ENCODE results near the gene ZGRF1. TPM values are rescaled to one million over a fixed set of nuclear protein-coding genes. Genes with fewer than 3 reads are reported as not detected.
A peak's percentile ranks its signal among the peaks of the same experiment; 100 is the strongest.
"Not testable (repeated sequence)": the region's sequence is repeated elsewhere in the genome, so short reads cannot be mapped to it uniquely, and the experiment has no call there.

ZGRF1 gene
- total RNA-seq, 2 experiments from 2014 or later: 40.0 to 43.0 TPM

GRCh38 chr4:112532267-112532666, 104.4 kb downstream of the ZGRF1 start:
- intact Hi-C loops (cut with micrococcal nuclease): no loop called here
- H3K9me3 Mint-ChIP-seq: no peaks in the 10 kb centered on the region
- H3K27ac Mint-ChIP-seq: no peak overlapping the region
- H3K36me3 Mint-ChIP-seq (ENCODE audit: low read depth): no peaks in the 10 kb centered on the region
- no peaks in the 10 kb centered on the region for H3K4me1 Mint-ChIP-seq (ENCODE audit: low read depth)
- H3K4me3 Mint-ChIP-seq: no peak overlapping the region
- H3K27me3 Mint-ChIP-seq (ENCODE audit: low read depth): peaks cover 20% of the 10 kb centered on the region
- CTCF ChIA-PET: interaction anchor here (1.2 to 1.8 kb wide), 2 partner anchors 8 to 233 kb away, joined by 3 to 6 read pairs; no protein-coding TSS in a partner anchor
- DNase-seq: no peak

- CTCF ChIA-PET: interaction anchor here (0.6 to 1.2 kb wide), 4 partner anchors 9 to 433 kb away, joined by 3 to 5 read pairs (median 4); no protein-coding TSS in a partner anchor
- intact Hi-C loops (cut with micrococcal nuclease): no loop called here
These were observed 105.6 kb downstream of the ZGRF1 start for GRCh38 chr4:112531146-112531545.

GRCh38 chr4:112526061-112526460, 110.6 kb downstream of the ZGRF1 start:
- no peaks in the 10 kb centered on the region for H3K9me3 Mint-ChIP-seq
- peaks cover 41% of the 10 kb centered on the region for H3K27me3 Mint-ChIP-seq (ENCODE audit: low read depth)
- no peaks in the 10 kb centered on the region for H3K36me3 Mint-ChIP-seq (ENCODE audit: low read depth)
- DNase-seq: no peak
- peaks cover 19% of the 10 kb centered on the region for H3K4me1 Mint-ChIP-seq (ENCODE audit: low read depth)
- CTCF ChIA-PET: interaction anchor here (1.0 to 3.0 kb wide), 4 partner anchors 9 to 426 kb away, joined by 4 to 19 read pairs (median 10); no protein-coding TSS in a partner anchor
- H3K27ac Mint-ChIP-seq: no peak overlapping the region
- H3K4me3 Mint-ChIP-seq: no peak overlapping the region
- intact Hi-C loops (cut with micrococcal nuclease): no loop called here

More at GRCh38 chr4:112531146-112531545, 105.6 kb downstream of the ZGRF1 start:
- Mint-ChIP-seq H3K27ac (no peak overlapping the region), H3K27me3 (ENCODE audit: low read depth) (peaks cover 20% of the 10 kb centered on the region), H3K4me1 (ENCODE audit: low read depth) (no peaks in the 10 kb centered on the region), H3K9me3 (no peaks in the 10 kb centered on the region), H3K36me3 (ENCODE audit: low read depth) (no peaks in the 10 kb centered on the region), H3K4me3 (no peak overlapping the region)
- no peak for DNase-seq

GRCh38 chr4:112523764-112524505, 112.8 kb downstream of the ZGRF1 start:
- DNase-seq: peak; percentile 90
- Mint-ChIP-seq H3K36me3 (ENCODE audit: low read depth) (peaks cover 2% of the 10 kb centered on the region), H3K4me1 (ENCODE audit: low read depth) (peaks cover 31% of the 10 kb centered on the region), H3K4me3 (peak overlapping the region; percentile 75), H3K27ac (no peak overlapping the region), H3K27me3 (ENCODE audit: low read depth) (peaks cover 45% of the 10 kb centered on the region), H3K9me3 (no peaks in the 10 kb centered on the region)
- CTCF ChIA-PET: interaction anchor here (0.6 to 3.0 kb wide), 33 partner anchors 9 to 459 kb away, joined by 3 to 19 read pairs (median 4); no protein-coding TSS in a partner anchor
- intact Hi-C loops (cut with micrococcal nuclease): loop anchor here (1.0 to 5.0 kb wide), 12 partner anchors 9 to 449 kb away; partner anchors contain the start of genes AP1AR and TIFA

- H3K36me3 Mint-ChIP-seq (ENCODE audit: low read depth): peaks cover 2% of the 10 kb centered on the region
- no peaks in the 10 kb centered on the region for H3K9me3 Mint-ChIP-seq
- H3K4me1 Mint-ChIP-seq (ENCODE audit: low read depth): peaks cover 32% of the 10 kb centered on the region
- CTCF ChIA-PET: interaction anchor here (0.7 to 3.0 kb wide), 18 partner anchors 10 to 449 kb away, joined by 3 to 19 read pairs (median 4); no protein-coding TSS in a partner anchor
- intact Hi-C loops (cut with micrococcal nuclease): loop anchor here (1.0 to 5.0 kb wide), 12 partner anchors 8 to 448 kb away; partner anchors contain the start of genes AP1AR and TIFA
- H3K4me3 Mint-ChIP-seq: peak overlapping the region; percentile 75
- H3K27ac Mint-ChIP-seq: no peak overlapping the region
- peak; percentile 59 for DNase-seq
- peaks cover 52% of the 10 kb centered on the region for H3K27me3 Mint-ChIP-seq (ENCODE audit: low read depth)
These were observed 113.5 kb downstream of the ZGRF1 start for GRCh38 chr4:112523008-112523721.

GRCh38 chr4:112522431-112522830, 114.3 kb downstream of the ZGRF1 start:
- intact Hi-C loops (cut with micrococcal nuclease): loop anchor here (5.0 kb wide), 1 partner anchor 240 kb away; no protein-coding TSS in a partner anchor
- not testable (repeated sequence) for H3K36me3 Mint-ChIP-seq (ENCODE audit: low read depth); H3K27ac Mint-ChIP-seq; H3K9me3 Mint-ChIP-seq
- Mint-ChIP-seq H3K4me1 (ENCODE audit: low read depth) (peaks cover 39% of the 10 kb centered on the region), H3K4me3 (peak overlapping the region; percentile 75), H3K27me3 (ENCODE audit: low read depth) (peaks cover 60% of the 10 kb centered on the region)
- CTCF ChIA-PET: interaction anchor here (0.6 to 2.5 kb wide), 10 partner anchors 8 to 448 kb away, joined by 3 to 12 read pairs (median 4); no protein-coding TSS in a partner anchor
- peak; percentile 5 for DNase-seq

GRCh38 chr4:112521123-112522023, 115.3 kb downstream of the ZGRF1 start:
- peaks cover 47% of the 10 kb centered on the region for H3K4me1 Mint-ChIP-seq (ENCODE audit: low read depth)
- CTCF ChIA-PET: interaction anchor here (0.6 to 2.5 kb wide), 12 partner anchors 8 to 1167 kb away, joined by 3 to 12 read pairs (median 4); no protein-coding TSS in a partner anchor
- DNase-seq: peak; percentile 15
- no peaks in the 10 kb centered on the region for H3K9me3 Mint-ChIP-seq
- H3K27ac Mint-ChIP-seq: no peak overlapping the region
- peak overlapping the region; percentile 17 for H3K4me3 Mint-ChIP-seq
- H3K27me3 Mint-ChIP-seq (ENCODE audit: low read depth): peaks cover 68% of the 10 kb centered on the region
- intact Hi-C loops (cut with micrococcal nuclease): loop anchor here (5.0 kb wide), 1 partner anchor 241 kb away; no protein-coding TSS in a partner anchor
- H3K36me3 Mint-ChIP-seq (ENCODE audit: low read depth): peaks cover 2% of the 10 kb centered on the region

- Mint-ChIP-seq H3K36me3 (ENCODE audit: low read depth) (peaks cover 2% of the 10 kb centered on the region), H3K27me3 (ENCODE audit: low read depth) (peaks cover 72% of the 10 kb centered on the region), H3K4me3 (peak overlapping the region; percentile 17), H3K9me3 (no peaks in the 10 kb centered on the region), H3K4me1 (ENCODE audit: low read depth) (peaks cover 48% of the 10 kb centered on the region), H3K27ac (no peak overlapping the region)
- CTCF ChIA-PET: interaction anchor here (0.9 to 1.7 kb wide), 5 partner anchors 7 to 422 kb away, joined by 3 to 6 read pairs (median 4); no protein-coding TSS in a partner anchor
- intact Hi-C loops (cut with micrococcal nuclease): loop anchor here (5.0 kb wide), 1 partner anchor 242 kb away; no protein-coding TSS in a partner anchor
- peak; percentile 5 for DNase-seq
These were observed 116.0 kb downstream of the ZGRF1 start for GRCh38 chr4:112520598-112521122.

DNA sequence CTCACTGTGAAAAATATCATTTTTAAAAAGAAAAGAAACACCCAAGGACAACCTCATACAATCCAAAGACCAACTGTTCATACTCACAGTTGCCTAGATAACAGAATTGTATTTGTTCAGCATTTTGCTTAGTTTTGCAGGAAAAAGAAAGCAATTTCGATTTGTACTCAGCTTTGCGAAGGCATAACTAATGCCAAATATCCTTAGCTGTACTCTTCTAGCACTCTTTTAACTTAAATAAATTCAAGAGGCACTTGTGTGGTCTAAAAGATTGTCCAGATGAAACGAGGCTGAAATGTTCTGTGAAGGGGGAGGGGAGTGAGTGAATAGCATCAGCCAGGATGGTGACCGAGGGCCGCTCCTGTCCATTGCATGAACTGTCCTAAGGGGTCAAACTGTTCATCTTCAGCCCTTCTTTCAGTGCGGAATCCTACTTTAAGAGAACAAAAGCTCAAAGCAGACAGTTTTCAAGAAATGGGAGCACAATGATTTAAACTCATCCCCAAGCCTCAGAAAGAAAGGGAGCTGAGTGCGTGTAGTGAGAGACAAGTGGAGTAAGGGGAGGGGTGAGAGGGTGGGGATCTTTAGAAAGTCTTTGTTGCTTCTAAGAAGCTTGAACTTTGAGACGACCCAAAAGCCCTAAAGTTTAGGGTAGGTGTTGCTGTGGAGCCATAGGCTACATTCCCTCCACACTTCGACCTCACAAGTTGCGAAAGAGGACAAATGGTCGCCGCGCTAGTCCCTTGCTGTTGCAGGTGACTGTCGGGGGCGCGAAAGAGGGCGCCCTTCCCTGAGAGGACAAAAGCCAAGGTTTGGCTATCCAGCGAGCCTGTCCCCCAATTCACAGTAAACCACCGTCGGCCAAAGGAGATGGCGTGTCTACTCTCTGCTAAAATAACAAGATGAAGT, 116.8 kb downstream of the ZGRF1 start:
- intact Hi-C loops (cut with micrococcal nuclease): loop anchor here (5.0 kb wide), 1 partner anchor 242 kb away; no protein-coding TSS in a partner anchor
- Mint-ChIP-seq H3K4me3 (no peak overlapping the region), H3K27me3 (ENCODE audit: low read depth) (peaks cover 77% of the 10 kb centered on the region), H3K27ac (no peak overlapping the region), H3K36me3 (ENCODE audit: low read depth) (peaks cover 2% of the 10 kb centered on the region), H3K9me3 (no peaks in the 10 kb centered on the region), H3K4me1 (ENCODE audit: low read depth) (peaks cover 48% of the 10 kb centered on the region)
- peak; percentile 13 for DNase-seq
- CTCF ChIA-PET: interaction anchor here (1.1 to 1.7 kb wide), 2 partner anchors 10 to 254 kb away, joined by 4 read pairs; no protein-coding TSS in a partner anchor

GRCh38 chr4:112518675-112519074, 118.0 kb downstream of the ZGRF1 start:
- peaks cover 2% of the 10 kb centered on the region for H3K36me3 Mint-ChIP-seq (ENCODE audit: low read depth)
- no peak for DNase-seq
- peaks cover 83% of the 10 kb centered on the region for H3K27me3 Mint-ChIP-seq (ENCODE audit: low read depth)
- no peak overlapping the region for H3K4me3 Mint-ChIP-seq
- intact Hi-C loops (cut with micrococcal nuclease): loop anchor here (1.0 kb wide), 2 partner anchors 287 to 319 kb away; partner anchors contain the start of gene AP1AR
- H3K9me3 Mint-ChIP-seq: no peaks in the 10 kb centered on the region
- CTCF ChIA-PET: interaction anchor here (1.3 to 1.4 kb wide), 3 partner anchors 10 to 419 kb away, joined by 3 to 5 read pairs (median 4); no protein-coding TSS in a partner anchor
- no peak overlapping the region for H3K27ac Mint-ChIP-seq
- H3K4me1 Mint-ChIP-seq (ENCODE audit: low read depth): peaks cover 51% of the 10 kb centered on the region

All from activated naive CD4-positive, alpha-beta T cell treated with anti-CD3 and anti-CD28 coated beads for 36 hours (primary cell).